ENCODE results near the gene AP2B1.
"Not testable (repeated sequence)": the region's sequence is repeated elsewhere in the genome, so short reads cannot be mapped to it uniquely, and the experiment has no call there.

The AP2B1 gene

DNA sequence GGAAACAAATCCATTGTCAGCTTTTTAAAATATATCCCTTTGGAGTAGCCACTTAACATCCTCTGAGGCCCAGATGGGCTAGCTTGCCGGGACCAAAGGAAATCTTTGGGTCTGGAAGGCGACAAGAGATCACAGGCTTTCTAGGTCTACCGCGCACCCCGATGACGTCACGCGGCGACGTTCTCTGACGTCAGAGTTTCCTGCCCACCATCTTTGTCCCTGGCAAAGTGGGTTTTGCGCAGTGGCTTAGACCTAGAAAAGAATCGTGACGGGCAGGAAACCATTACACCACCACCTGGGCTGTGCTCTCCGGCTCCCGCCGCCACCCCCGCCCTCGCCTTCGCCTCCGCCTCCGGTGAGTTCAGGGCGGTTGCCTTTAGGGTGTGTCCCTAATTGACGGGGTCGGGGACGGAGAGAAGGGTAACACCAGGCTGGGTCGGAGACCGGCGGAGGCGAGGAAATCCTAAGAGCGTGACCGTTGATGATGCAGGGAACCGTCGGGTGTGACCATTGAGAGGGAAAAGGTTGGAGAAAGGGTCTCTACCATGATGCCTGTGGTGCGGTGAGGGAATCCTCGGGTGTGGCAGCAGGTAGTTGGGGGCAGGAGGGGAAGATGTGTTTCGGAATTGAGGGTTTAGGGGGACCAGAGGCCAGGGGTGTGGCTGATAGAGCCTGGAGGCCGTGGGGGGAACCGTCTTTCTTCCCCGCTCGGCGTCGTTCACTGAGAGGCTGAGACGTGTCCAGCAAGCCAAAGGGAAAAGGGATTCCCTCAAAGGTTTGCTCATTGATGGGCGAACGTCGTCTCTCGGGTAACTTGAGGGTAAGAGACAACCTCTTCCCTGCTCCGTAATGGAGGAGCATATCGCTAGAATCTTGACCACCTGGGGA, at the start of gene AP2B1:
TSS of gene AP2B1 (plus strand) at position 249 of the 888 bp plus-strand sequence. CDS start 6,709 bp downstream, outside the sequence.
- peak; percentile 90 to 96 (median 94) for DNase-seq (ENCODE audit: low read depth in 3 of 3)

DNA sequence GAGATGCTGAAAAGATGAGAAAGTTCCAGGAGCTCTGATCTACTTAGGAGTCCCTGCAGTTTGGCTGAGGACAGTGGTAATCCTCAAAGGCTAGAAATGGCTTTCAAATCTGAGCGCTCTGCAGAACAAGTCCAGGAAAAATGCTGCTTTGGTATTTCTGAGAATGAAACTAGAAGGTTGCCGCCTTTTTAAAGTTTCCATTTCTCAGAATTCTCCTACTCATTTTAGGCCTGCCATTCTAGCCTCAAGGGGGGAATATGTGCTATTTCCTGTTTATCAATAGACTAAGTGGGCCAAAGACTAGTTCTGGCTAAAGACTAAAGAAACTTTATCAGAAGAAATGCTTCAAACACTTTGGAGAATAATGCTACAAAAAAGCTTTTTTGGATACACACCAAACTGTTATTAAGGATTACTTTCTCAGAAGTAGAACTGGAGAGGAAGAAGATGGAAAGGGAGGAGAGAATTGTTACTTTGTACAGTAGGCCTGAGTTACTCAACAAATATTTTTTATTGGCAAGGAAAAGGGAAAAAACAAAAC, 49.5 kb upstream of the AP2B1 start, which contains the start of gene SLFN12L:
TSS of gene SLFN12L (minus strand) at position 78 of the 541 bp plus-strand sequence. CDS start 15,314 bp downstream, outside the sequence.
- no peak for DNase-seq (ENCODE audit: low read depth in 3 of 3)

DNA sequence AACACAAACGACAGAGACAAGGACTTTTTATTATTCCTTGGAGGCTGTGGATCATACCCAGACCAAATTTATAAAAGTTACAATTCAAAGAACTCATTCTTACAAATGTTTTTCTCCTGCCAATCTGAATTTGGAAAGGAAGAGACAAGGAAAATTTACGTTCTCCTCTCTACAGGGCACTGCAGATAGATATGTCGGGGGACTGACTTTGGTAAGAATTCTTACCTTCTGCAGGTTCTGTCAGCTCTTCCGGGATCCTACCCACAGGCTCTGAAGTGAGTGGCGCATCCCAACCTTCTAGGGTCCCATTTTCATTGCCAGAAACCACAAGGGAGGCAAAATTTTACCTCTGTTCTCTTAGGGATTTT, 47.5 kb upstream of the AP2B1 start:
- no peak for DNase-seq (ENCODE audit: low read depth in 3 of 3)

DNA sequence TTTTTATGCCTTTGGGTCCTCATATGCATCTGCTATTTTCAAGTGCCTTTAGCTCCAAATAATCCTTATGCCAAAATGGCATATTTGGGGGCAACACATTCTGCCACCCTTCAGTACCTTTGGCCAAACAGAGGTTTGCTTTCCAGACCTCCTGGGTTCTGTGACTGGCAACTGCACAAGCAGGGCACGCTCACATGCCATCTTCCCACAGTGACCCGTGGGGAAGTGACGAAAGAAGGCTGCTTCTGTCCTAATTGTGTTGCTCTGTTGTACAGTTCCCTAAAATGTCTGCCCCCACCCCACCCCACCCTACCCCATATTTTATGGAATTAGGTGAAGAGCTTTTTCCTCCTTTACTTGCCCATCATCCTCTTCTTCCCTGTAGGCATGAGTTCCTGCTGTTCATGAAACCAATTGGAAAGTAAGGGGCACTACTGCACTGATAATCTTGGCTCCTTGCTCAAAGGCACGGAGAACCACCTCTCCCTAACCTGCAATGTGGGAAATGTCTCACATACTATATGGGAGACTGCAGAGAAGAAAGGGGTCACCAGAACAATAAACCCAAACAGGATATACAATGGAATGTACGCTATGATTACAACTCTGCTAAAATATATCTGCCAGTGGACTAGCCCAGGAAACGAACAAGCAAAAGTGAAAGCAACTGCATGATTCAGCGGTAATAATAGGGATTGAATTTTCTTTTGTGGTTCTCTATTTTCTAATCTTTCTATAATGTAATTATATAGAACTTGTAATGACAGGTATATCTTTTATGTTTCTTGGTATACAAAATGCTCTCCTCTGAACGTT, 46.3 kb upstream of the AP2B1 start:
- DNase-seq (ENCODE audit: low read depth in 3 of 3): peak in 1 of 3 experiments; percentile 39

DNA sequence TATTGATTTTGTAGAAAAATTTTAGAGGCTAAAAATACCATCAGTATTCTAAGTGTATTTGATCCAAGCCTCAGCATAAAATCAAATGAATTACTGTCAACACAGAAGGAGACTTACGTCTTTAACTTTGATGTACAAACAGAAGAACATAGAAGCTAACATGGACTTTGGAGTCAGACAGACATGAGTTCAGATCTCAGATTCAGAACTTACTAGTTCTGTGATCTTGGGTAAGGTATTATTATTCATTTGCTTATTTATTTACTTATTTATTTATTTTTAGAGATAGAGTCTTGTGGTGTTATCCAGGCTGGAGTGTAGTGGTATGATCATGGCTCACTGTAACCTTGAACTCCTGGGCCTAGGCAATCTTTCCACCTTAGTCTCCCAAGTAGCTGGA, 45.7 kb upstream of the AP2B1 start:
- DNase-seq (ENCODE audit: low read depth in 3 of 3): no peak

DNA sequence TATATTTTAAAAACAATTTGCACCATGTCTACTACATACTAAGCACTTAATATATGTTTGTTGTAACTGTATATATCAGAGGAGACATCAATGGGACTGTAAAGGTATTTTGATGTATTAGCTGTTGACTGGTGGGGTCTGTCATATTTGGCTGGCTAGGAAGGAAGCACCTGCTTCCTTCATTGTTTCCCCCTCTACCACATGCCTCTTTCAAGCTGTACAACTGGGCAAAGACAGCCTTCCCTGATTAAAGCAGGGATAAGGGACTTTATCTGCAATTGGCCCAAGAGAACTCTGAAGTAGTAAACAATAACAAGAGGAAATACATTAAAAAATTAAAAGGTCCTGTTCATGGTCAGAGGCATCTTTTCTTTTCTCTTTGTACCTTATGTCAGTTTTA, 44.1 kb upstream of the AP2B1 start:
- no peak for DNase-seq (ENCODE audit: low read depth in 3 of 3)

DNA sequence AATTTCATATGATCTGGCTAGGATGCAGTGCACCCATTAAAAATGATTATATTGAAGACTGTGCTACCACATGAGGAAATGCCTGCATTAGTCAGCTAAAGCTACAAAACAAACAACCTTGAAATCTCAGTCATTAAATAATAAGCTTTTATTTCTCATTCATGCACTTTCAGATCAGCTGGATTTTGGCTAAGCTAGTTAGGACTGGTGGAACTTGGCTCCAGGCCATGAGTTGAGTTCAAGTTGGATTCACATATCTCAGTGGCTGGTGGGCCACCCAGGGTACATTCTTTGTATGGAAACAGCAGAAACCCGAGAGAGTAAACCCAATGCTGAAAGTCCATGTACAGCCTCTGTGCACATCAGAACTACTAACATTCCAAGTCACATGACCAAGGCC, 43.3 kb upstream of the AP2B1 start:
- no peak for DNase-seq (ENCODE audit: low read depth in 3 of 3)

DNA sequence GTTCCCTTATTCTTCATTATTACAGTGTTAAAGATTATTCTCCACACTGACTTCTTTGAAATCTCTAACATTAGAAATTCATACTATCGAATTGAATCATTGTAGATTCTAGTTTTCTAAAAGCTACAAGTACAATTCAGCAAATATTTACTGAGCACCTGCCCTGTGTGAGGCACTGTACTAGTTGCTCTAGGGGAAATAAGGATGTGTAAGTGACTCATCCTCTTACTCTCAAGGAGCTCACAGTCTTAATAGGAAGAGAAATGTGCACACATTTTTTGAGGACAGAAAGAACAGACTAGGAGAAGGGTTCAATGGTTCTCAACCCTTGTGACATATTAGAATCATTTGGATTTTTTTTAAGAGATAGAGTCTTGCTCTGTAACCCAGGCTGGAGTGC, 42.0 kb upstream of the AP2B1 start:
- DNase-seq (ENCODE audit: low read depth in 3 of 3): no peak

DNA sequence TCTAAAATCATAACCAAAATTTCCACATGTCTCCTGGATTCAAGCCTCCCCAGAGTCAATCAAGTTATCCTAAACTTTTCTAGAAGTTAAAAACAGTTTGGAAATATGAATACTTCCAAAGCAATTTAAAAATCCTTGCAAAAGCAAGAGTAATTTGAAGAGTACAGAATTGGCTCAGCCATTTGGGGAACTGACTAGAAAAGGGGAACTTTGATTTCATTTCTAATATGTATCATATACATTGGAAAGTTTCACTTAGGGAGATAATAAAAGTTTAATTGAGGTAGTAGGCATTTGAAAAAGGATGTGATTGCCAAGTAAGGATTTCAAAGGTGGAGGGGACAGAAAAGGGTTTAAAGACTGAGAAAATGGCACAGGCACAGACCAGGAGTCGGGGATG, 40.6 kb upstream of the AP2B1 start:
- DNase-seq (ENCODE audit: low read depth in 3 of 3): no peak

DNA sequence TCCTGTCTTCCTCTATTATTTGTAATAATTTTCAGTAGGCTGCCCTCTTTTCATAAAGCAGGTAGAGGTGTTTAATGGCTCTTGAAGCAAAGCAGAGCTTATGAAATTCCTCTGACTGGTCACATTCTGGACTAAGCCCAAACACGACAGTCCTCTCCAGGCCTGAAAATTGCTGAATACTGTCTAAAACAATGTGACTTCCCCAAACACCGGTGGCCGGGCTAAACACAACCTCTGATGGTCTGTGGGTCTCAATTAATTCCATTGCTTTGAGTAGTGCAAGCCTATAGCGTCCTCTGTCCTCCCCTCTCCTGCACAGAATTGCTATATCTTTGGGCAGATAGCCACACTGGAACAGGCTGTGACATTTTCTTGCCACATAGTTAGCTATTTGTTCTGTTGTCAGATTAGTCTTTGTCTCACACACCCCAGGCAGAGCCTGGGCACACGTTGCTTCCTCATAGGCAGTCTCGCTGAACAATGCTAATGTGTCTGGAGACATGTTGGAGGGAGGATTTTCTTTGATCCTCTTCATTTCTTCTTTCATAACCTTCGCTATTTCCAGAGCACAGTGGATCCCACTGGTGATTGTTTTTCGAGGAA, 38.8 kb upstream of the AP2B1 start:
- DNase-seq (ENCODE audit: low read depth in 3 of 3): no peak

DNA sequence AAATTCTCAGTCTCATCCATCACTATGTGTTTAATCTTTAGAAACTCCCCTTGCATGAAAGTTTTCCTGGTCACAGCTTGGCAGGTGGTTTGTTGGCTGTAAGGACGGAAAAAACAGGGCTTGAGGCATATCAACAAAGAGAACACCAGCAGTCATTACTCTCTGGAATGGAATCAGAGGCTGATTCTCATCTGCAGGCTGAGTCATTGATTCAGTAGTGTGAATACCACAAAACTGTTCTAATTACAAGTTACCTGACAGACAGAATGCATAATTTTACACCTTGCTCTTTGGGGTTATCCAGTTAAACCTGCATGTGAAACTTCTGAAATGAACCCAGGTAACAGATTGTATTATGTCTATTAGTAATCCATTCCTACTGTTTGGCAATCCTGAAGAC, 38.1 kb upstream of the AP2B1 start:
- no peak for DNase-seq (ENCODE audit: low read depth in 3 of 3)

DNA sequence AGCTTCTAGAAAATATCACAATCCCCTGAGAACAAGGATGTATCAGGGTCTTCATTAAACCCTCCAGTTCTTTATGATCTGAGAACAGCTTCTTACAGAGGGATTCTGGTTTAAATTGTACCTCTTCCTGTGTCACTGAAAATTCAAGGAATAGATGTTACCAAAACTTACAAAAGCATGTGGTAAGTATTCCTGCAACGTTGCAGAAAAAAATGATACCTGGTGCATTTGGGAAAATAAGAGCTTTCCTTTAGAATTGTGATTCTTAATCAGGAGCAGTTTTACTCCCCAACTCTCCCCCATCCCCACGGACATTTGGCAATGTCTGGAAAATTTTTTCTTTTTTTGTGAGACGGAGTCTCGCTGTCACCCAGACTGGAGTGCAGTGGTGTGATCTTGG, 33.8 kb upstream of the AP2B1 start:
- no peak for DNase-seq (ENCODE audit: low read depth in 3 of 3)

DNA sequence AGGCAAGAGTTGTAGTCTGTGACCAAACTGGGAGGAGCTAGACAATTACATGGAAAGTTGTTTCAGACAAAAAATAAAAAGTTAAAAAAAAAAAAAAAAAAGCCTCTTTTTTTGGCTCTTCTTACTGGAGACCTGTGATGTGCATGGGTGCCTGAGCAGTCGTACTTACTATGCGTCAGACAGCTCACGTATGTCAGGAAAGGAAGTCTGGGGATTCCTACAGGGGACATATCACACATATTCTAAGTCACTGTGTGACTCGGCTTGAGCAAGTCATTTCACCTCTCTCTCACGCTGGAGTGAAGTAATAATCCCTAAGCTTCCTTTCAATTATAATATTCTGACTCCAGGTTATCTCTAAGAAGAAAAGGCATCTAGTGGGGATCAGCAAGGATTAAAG, 32.5 kb upstream of the AP2B1 start:
- DNase-seq (ENCODE audit: low read depth in 3 of 3): no peak

DNA sequence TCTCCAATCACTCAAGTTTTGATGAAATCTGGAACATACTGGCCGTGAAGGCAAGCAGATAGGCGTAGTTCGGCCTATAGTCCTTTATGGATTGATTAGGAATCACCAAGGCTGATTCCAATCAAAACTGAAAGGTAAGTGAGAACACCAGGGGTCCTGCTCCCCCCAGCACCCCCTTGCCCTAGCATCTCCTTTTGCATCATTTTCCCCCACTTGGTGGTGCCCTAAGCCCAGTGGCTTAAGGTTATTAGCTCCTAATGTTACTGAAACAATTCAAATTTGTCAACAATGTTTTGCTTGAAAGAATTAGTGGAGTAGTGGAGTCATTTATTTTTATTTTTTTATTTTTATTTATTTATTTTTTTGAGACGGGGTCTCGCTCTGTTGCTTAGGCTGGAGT, 31.4 kb upstream of the AP2B1 start:
- no peak for DNase-seq (ENCODE audit: low read depth in 3 of 3)

DNA sequence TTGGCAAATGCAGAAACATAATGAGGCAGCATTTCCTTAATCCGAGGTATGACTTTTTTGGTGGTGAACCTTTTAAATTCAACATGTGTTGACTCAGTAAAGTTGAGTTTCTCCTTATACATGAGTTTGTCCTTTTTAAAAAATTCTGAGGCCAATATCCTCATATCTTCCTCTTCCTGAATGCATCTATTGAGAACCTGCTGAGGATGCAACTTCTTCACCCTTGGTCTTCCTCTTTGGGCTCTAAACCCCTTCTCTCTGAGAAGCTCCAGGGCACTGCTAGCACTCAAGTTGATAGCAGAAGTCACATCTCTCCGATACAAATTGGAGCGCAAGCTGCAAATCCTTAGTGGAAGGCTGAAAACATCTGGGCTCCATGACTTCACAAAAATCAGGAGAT, 29.8 kb upstream of the AP2B1 start:
- no peak for DNase-seq (ENCODE audit: low read depth in 3 of 3)

DNA sequence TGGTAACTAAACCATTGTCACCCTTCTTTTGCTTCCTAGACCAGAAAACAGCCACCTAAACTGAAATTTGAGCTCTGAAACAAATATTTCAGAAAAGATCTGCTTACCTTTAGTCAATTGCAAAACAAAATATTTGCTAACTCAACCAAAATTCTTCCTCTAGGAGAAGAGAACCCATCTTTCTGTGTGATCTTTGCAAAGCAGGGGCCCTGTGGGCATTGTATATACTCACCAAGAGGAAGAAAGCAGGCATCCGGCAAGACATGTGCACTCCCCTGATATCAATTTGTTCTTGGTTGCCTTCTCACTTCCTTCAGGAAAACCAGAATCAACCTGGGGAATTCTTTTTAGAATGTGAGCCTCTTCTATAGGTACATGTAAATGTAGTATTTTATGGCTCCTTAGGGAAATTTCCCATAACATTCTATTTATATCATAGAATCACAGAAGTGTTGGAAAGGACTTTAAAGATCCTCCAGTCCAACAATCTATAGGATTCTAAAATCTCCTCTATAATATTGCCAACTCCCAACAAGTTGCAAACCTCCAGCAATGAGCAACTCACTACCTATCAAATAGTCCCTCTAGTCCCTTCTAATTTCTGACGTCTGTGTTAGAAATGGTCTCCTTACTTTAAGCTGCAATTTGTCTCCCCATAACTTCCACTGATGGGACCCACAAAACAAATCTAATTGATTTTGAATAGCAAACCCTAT, 27.5 kb upstream of the AP2B1 start:
- no peak for DNase-seq (ENCODE audit: low read depth in 3 of 3)

DNA sequence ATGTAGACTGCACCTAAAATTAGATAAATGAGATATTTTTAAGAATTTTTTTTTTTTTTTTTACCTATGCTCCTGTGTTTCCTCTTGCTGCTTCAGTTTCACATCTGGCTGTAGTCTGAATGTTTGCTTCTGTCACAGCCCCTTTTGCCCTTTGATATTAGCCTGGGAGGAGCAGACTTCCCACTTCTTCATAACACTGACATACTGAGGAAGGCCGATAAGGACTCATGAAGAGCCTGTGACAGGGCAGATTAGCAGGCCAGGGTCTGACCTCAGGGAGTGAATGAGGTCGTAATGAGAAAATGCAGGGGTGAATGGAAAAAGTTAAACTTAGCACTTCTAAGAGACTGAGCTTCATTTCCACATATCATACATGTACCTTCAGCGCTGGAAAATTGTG, 26.4 kb upstream of the AP2B1 start, which contains the start of gene SLFN14:
TSS of gene SLFN14 (minus strand) at position 117 of the 400 bp plus-strand sequence. CDS start 2,757 bp downstream, outside the sequence.
- DNase-seq (ENCODE audit: low read depth in 3 of 3): no peak

DNA sequence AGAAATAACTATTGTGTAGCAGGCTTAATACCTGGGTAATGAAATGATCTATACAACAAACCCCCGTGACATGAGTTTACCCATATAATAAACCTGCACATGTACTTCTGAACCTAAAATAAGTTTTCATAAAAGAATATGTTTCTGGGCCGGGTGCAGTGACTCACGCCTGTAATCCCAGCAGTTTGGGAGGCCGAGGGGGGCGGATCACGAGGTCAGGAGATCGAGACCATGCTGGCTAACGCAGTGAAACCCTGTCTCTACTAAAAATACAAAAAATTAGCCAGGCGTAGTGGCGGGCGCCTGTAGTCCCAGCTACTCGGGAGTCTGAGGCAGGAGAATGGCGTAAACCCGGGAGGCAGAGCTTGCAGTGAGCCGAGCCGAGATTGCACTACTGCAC, 23.9 kb upstream of the AP2B1 start:
- not testable (repeated sequence) for DNase-seq (ENCODE audit: low read depth in 3 of 3)

DNA sequence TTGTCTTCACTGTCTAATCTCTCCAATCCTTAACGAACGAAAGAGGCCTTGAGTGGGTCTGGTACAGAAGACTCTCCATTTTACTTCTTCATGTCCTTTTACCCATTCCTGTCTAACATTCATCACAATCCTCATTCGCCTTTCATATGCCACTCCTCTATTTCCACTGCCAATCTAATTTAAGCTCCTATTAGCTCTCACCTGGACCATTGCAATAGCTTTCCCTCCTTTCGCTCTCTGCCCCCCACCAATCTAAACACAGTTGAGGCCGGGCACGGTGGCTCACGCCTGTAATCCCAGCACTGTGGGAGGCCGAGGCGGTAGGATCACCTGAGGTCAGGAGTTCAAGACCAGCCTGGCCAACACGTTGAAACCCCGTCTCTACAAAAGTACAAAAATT, 20.2 kb upstream of the AP2B1 start:
- no peak for DNase-seq (ENCODE audit: low read depth in 3 of 3)

DNA sequence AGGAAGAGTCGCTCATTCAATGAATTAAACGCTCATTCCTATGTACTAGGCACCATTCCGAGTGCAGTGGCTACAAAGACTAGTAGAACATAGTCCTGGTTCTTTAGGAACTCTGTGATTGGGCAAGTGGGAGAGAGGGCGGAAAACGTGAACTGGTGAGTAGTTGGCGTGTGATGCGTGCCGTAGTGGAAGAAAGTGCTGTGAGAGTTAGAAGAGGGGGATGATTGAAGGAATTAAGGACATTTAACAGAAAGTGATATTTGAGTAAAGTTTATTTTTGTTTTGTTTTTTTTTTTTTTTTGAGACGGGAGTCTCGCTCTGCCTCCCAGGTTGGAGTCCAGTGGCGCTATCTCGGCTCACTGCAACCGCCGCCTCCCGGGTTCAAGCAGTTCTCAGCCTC, 18.6 kb upstream of the AP2B1 start:
- DNase-seq (ENCODE audit: low read depth in 3 of 3): peak in 2 of 3 experiments; percentile 38 to 48

DNA sequence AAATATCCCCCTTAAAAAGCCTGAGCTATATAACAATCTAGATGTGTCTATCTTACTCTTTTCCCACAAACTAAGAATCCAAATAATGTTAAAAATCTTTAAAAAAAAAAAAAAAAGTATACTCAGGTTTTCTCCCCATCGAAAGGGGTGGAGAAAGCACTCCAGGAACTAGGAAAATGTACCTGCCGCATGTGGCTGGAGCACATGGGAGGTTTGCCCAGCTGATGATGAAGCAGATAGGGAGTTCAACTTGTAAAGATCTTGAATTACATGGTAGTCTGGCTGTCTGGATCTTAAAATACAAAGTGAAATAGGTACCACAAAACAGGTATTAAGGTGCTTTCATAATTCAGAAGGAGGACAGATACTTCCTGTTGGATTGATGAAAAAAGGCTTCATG, 17.7 kb upstream of the AP2B1 start:
- no peak for DNase-seq (ENCODE audit: low read depth in 3 of 3)
